AG09319 (cell line): ENCODE results near the gene ST13.
"Not testable (repeated sequence)": the region's sequence is repeated elsewhere in the genome, so short reads cannot be mapped to it uniquely, and the experiment has no call there.

Source experiments
- DNase-seq: peaks from one replicate; pipeline ENCODE4 v3.0.0-alpha.2; 2010; ENCODE audit warnings: low read depth; ENCODE audit errors: extremely low read depth
- CTCF ChIP-seq: IDR thresholded peaks from 2 replicates; pipeline ENCODE4 v1.5.1; 2011; ENCODE audit warnings: low read depth, mild to moderate bottlenecking, inconsistent platforms, low read length, moderate library complexity

ST13 gene

GRCh38 chr22:40838486-40838885 lies 18.0 kb downstream of the ST13 start:
- DNase-seq, result no peak
- no peak for TF ChIP-seq CTCF

- DNase-seq, result no peak
- no peak for TF ChIP-seq CTCF
Measured at GRCh38 chr22:40834619-40835018, 21.8 kb downstream of the ST13 start.

- no peak for DNase-seq
- TF ChIP-seq CTCF, result no peak
Measured at GRCh38 chr22:40829131-40829530, 27.3 kb downstream of the ST13 start.

GRCh38 chr22:40826984-40827741 lies 29.3 kb downstream of the ST13 start:
- DNase-seq, result no peak
- no peak for TF ChIP-seq CTCF

- DNase-seq, result not testable (repeated sequence)
Measured at GRCh38 chr22:40826292-40826691, 30.1 kb downstream of the ST13 start.

- DNase-seq, result no peak
- TF ChIP-seq CTCF, result no peak
Measured at GRCh38 chr22:40823426-40823825, 33.0 kb downstream of the ST13 start.

GRCh38 chr22:40819599-40820140 lies 36.8 kb downstream of the ST13 start:
- DNase-seq, result no peak
- no peak for TF ChIP-seq CTCF
